ENCODE data around the gene PLEKHG4B. TPM values are rescaled to one million over a fixed set of nuclear protein-coding genes. Genes with fewer than 3 reads are reported as not detected.

The PLEKHG4B gene
- total RNA-seq, 1 experiment from 2014 or later, result 44.3 TPM

DNA sequence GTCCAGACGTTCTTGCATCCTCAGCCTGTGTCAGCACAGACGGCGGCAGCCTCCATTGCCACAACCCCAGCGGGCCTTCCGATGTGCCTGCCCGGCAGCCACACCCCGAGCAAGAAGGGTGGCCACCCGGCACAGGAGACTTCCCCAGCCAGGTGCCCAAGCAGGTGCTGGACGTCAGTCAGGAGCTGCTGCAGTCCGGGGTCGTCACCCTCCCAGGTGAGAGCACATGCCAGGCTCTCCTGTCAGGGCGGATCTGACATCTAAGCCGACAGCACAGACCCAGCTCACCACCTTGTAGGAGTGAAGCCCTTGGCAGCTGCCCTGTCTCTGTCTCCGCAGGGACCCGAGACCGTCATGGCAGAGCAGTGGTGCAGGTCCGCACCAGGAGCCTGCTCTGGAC lies 51.1 kb downstream of the PLEKHG4B start:
- no peak overlapping the region for H3K4me2 ChIP-seq (ENCODE audit: insufficient read depth, insufficient read length, low read length)
- H3K9ac ChIP-seq (ENCODE audit: extremely low read depth, insufficient read length, low read length), result no peak overlapping the region
- no peaks in the 10 kb centered on the region for H4K20me1 ChIP-seq (ENCODE audit: control insufficient read depth, insufficient read depth, insufficient read length)
- no peaks in the 10 kb centered on the region for H3K79me2 ChIP-seq (ENCODE audit: insufficient read depth, low read length)
- H3K23me2 ChIP-seq (ENCODE audit: insufficient read length, low read depth, low read length, poor library complexity, severe bottlenecking), result no peaks in the 10 kb centered on the region
- no peaks in the 10 kb centered on the region for H3K79me1 ChIP-seq (ENCODE audit: insufficient read depth, low read depth, low read length, poor library complexity, severe bottlenecking)
- H3K23ac ChIP-seq (ENCODE audit: insufficient read length, low read depth, low read length), result no peak overlapping the region
- no peak overlapping the region for H3T11ph ChIP-seq (ENCODE audit: low read length)
- no CpG with 5 or more reads among the region's 17 CpGs for WGBS (ENCODE audit: extremely low coverage, insufficient read length, low lambda C conversion rate)
- no peak overlapping the region for H3K56ac ChIP-seq (ENCODE audit: insufficient read length, low read depth, low read length)
- H2BK15ac ChIP-seq (ENCODE audit: low read depth, low read length), result no peak overlapping the region
- no peak overlapping the region for H2BK120ac ChIP-seq (ENCODE audit: low read depth, low read length, poor library complexity, severe bottlenecking)
- peaks cover 9% of the 10 kb centered on the region for H3K9me3 ChIP-seq (ENCODE audit: control insufficient read depth, low read depth, low read length)
- H4K5ac ChIP-seq (ENCODE audit: insufficient read length, low read depth, low read length), result no peak overlapping the region
- peaks cover 4% of the 10 kb centered on the region for H3K4me1 ChIP-seq (ENCODE audit: insufficient read depth, low read length)
- no peak overlapping the region for H2AK5ac ChIP-seq (ENCODE audit: insufficient read length, low read length)
- H2BK12ac ChIP-seq (ENCODE audit: insufficient read length, low read depth, low read length), result no peak overlapping the region
- TF ChIP-seq, protein P1, sequence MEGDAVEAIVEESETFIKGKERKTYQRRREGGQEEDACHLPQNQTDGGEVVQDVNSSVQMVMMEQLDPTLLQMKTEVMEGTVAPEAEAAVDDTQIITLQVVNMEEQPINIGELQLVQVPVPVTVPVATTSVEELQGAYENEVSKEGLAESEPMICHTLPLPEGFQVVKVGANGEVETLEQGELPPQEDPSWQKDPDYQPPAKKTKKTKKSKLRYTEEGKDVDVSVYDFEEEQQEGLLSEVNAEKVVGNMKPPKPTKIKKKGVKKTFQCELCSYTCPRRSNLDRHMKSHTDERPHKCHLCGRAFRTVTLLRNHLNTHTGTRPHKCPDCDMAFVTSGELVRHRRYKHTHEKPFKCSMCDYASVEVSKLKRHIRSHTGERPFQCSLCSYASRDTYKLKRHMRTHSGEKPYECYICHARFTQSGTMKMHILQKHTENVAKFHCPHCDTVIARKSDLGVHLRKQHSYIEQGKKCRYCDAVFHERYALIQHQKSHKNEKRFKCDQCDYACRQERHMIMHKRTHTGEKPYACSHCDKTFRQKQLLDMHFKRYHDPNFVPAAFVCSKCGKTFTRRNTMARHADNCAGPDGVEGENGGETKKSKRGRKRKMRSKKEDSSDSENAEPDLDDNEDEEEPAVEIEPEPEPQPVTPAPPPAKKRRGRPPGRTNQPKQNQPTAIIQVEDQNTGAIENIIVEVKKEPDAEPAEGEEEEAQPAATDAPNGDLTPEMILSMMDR (conservative IDR thresholded peaks at IDR 0.05), result no peak
- no peak overlapping the region for H4K91ac ChIP-seq (ENCODE audit: insufficient read length, low read depth, low read length)
- H3K27ac Mint-ChIP-seq, result no peak overlapping the region
- H3K27me3 ChIP-seq (ENCODE audit: insufficient read depth, low read length), result no peaks in the 10 kb centered on the region
- no peak overlapping the region for H2BK20ac ChIP-seq (ENCODE audit: low read depth, low read length, poor library complexity, severe bottlenecking)
- H2BK5ac ChIP-seq (ENCODE audit: insufficient read length, low read length), result no peak overlapping the region
- H3K36me3 Mint-ChIP-seq (ENCODE audit: insufficient read depth in 1 of 3, low read depth in 3 of 3), result peaks cover 56 to 75% (median 74%) of the 10 kb centered on the region in 3 experiments
- H2AFZ ChIP-seq (ENCODE audit: low read length), result no peak overlapping the region
- no peak overlapping the region for H3K4me3 Mint-ChIP-seq
- H4K8ac ChIP-seq (replicated peaks; ENCODE audit: insufficient read length, low read depth, low read length), result no peak overlapping the region
- H3K9me3 Mint-ChIP-seq, result peaks cover 17 to 22% of the 10 kb centered on the region in 2 experiments
- H3K18ac ChIP-seq (ENCODE audit: insufficient read length, low read depth, low read length), result no peak overlapping the region
- no peaks in the 10 kb centered on the region for H3K27me3 Mint-ChIP-seq (ENCODE audit: low read depth)
- H3K4me1 Mint-ChIP-seq, result peaks cover 7% of the 10 kb centered on the region in 2 experiments
- no peak for DNase-seq
- no peak overlapping the region for H3K4ac ChIP-seq (ENCODE audit: low read depth, low read length)
- H3K14ac ChIP-seq (ENCODE audit: insufficient read depth, low read length), result no peak overlapping the region
- no peak overlapping the region for H3K27ac ChIP-seq (ENCODE audit: insufficient read length, low read depth, low read length)

Data from H9 (cell line).